Ishikawa (cell line): Measurements from ENCODE around the gene DNAJC21.

Experiments
- TAF1 ChIP-seq: IDR thresholded peaks from 2 replicates; pipeline ENCODE4 v1.6.1; 2012; ENCODE audit warnings: low read depth, mild to moderate bottlenecking
- TCF12 ChIP-seq: IDR thresholded peaks from 2 replicates; pipeline ENCODE4 v1.6.1; 2012; ENCODE audit warnings: low read depth

DNA sequence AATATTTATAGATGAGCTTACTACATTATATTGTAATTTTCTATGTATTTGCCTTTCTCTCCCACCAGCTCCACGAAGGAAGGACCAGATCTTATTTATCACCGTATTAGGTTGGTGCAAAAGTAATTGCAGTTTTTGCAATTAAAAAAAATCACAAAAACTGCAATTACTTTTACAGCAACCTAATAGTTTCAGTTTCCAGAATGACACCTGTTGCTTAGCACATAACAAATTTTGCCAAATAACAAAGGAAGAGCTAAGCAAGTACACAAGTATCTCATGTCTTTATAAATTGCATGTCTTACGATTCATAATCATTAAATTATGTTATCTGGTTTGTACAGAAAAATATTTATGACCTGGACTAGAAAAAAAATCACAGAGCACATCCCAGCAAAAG is 72.5 kb downstream of the DNAJC21 start:
- TF ChIP-seq TAF1 (no peak), TCF12 (no peak)
